Neural cell (in vitro differentiated cells): Measurements from ENCODE around the gene FAM117A.

ENCODE experiments used
- EP300 ChIP-seq: fragments of 450-650 bp; conservative IDR thresholded peaks from 2 replicates; pipeline ENCODE4 v1.6.1; 2014; ENCODE audit warnings: antibody characterized with exemption, mild to moderate bottlenecking, moderate library complexity; ENCODE audit not compliant: poor library complexity, severe bottlenecking
- EZH2 ChIP-seq: fragments of 200-600, 300-800 bp; shearing (Covaris generic), sonication (generic); IDR thresholded peaks from 2 replicates; pipeline ENCODE4 v1.6.1; 2014; ENCODE audit warnings: antibody characterized with exemption, low read length, borderline replicate concordance, mild to moderate bottlenecking; ENCODE audit not compliant: insufficient read depth, poor library complexity, severe bottlenecking
- MXI1 ChIP-seq: fragments of 450-650 bp; conservative IDR thresholded peaks from 2 replicates; pipeline ENCODE4 v1.6.1; 2014; ENCODE audit warnings: antibody characterized with exemption, mild to moderate bottlenecking; ENCODE audit not compliant: poor library complexity, severe bottlenecking
- POLR2AphosphoS5 ChIP-seq: IDR thresholded peaks from 2 replicates; pipeline ENCODE4 v1.6.1; 2012
- RAD21 ChIP-seq: fragments of 450-650 bp; conservative IDR thresholded peaks from 2 replicates; pipeline ENCODE4 v1.6.1; 2014; ENCODE audit warnings: antibody characterized with exemption, mild to moderate bottlenecking, moderate library complexity
- SMC3 ChIP-seq: fragments of 450-650 bp; conservative IDR thresholded peaks from 2 replicates; pipeline ENCODE4 v1.6.1; 2014; ENCODE audit warnings: antibody characterized with exemption, mild to moderate bottlenecking, moderate library complexity; ENCODE audit not compliant: poor library complexity
- TAF1 ChIP-seq: IDR thresholded peaks from 2 replicates; pipeline ENCODE4 v1.6.1; 2012; ENCODE audit warnings: low read depth
- TF ChIP-seq, protein P1 (sequence below): fragments of 450-650 bp; IDR thresholded peaks from 2 replicates; pipeline ENCODE4 v1.5.1; 2014; ENCODE audit warnings: antibody characterized with exemption, mild to moderate bottlenecking, moderate library complexity; ENCODE audit not compliant: poor library complexity, severe bottlenecking
- TF ChIP-seq, protein P2 (sequence below): IDR thresholded peaks from 2 replicates; pipeline ENCODE4 v1.6.1; 2012; ENCODE audit warnings: borderline replicate concordance

DNA sequence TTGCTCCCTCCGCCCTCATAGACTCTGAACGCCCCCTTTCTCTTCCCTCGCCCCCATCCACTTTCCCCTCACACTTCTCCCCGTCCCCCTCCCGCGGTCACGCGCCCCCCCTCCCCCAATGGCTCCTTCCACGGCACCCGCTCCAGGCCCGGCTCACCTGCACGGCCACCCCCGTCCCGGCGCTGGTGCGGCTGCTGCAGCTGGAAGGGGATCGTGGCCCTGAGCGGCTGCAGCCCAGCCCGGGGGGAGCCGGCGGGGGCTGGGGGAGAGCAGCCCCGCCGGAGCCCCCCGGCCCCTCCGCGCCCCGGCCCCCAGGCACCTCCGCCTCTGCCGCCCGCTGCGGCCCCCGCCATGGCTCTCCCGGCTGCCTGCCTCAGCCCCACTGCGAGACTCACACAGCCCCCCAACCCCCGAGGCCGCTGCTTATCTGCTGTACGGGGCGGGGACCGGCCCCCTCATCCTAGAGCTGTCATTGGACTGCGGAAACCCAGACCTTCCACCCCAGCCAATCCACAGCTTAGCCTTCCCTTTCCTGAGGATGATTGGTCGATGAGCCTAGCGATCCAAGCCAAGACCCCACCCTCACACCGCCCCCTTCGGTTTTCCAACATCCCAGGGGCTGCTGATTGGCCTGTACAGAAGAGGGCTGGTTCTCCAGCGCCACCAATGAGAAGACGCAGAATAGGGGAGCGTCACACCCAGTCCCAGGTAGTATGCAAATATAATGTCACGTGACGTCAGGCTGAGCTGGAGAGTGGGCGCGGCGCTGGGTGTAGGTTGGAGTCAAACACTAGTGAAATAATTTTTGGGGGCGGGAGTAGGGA lies at the start of gene FAM117A:
- TF ChIP-seq, protein P1, sequence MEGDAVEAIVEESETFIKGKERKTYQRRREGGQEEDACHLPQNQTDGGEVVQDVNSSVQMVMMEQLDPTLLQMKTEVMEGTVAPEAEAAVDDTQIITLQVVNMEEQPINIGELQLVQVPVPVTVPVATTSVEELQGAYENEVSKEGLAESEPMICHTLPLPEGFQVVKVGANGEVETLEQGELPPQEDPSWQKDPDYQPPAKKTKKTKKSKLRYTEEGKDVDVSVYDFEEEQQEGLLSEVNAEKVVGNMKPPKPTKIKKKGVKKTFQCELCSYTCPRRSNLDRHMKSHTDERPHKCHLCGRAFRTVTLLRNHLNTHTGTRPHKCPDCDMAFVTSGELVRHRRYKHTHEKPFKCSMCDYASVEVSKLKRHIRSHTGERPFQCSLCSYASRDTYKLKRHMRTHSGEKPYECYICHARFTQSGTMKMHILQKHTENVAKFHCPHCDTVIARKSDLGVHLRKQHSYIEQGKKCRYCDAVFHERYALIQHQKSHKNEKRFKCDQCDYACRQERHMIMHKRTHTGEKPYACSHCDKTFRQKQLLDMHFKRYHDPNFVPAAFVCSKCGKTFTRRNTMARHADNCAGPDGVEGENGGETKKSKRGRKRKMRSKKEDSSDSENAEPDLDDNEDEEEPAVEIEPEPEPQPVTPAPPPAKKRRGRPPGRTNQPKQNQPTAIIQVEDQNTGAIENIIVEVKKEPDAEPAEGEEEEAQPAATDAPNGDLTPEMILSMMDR: no peak
- TF ChIP-seq MXI1: no peak
- TF ChIP-seq POLR2AphosphoS5: peak; percentile 91
- no peak for TF ChIP-seq EZH2
- TF ChIP-seq EP300: no peak
- no peak for TF ChIP-seq SMC3
- TF ChIP-seq, protein P2, sequence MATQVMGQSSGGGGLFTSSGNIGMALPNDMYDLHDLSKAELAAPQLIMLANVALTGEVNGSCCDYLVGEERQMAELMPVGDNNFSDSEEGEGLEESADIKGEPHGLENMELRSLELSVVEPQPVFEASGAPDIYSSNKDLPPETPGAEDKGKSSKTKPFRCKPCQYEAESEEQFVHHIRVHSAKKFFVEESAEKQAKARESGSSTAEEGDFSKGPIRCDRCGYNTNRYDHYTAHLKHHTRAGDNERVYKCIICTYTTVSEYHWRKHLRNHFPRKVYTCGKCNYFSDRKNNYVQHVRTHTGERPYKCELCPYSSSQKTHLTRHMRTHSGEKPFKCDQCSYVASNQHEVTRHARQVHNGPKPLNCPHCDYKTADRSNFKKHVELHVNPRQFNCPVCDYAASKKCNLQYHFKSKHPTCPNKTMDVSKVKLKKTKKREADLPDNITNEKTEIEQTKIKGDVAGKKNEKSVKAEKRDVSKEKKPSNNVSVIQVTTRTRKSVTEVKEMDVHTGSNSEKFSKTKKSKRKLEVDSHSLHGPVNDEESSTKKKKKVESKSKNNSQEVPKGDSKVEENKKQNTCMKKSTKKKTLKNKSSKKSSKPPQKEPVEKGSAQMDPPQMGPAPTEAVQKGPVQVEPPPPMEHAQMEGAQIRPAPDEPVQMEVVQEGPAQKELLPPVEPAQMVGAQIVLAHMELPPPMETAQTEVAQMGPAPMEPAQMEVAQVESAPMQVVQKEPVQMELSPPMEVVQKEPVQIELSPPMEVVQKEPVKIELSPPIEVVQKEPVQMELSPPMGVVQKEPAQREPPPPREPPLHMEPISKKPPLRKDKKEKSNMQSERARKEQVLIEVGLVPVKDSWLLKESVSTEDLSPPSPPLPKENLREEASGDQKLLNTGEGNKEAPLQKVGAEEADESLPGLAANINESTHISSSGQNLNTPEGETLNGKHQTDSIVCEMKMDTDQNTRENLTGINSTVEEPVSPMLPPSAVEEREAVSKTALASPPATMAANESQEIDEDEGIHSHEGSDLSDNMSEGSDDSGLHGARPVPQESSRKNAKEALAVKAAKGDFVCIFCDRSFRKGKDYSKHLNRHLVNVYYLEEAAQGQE: peak; percentile 46
- peak; percentile 60 for TF ChIP-seq TAF1
- no peak for TF ChIP-seq RAD21
